GM06990 (cell line): ENCODE results near the gene MAPKBP1.

Experiments
- DNase-seq: peaks from one replicate; pipeline ENCODE4 v3.0.0-alpha.2; 2011; ENCODE audit not compliant: insufficient read length; ENCODE audit errors: extremely low read depth
- H3K27me3 ChIP-seq: replicated peaks from 2 replicates; pipeline ENCODE4 v1.6.0; 2011; ENCODE audit warnings: low read length; ENCODE audit not compliant: control insufficient read depth, insufficient read depth
- H3K36me3 ChIP-seq: 2 replicates; pipeline ENCODE4 v1.5.1; 2011; ENCODE audit warnings: low read length; ENCODE audit not compliant: control insufficient read depth, insufficient read depth
- H3K4me3 ChIP-seq: replicated peaks from 2 replicates; pipeline ENCODE4 v1.5.1; 2011; ENCODE audit warnings: low read depth, mild to moderate bottlenecking, control low read depth, low read length
- CTCF ChIP-seq: IDR thresholded peaks from 2 replicates; pipeline ENCODE4 v1.5.1; 2011; ENCODE audit warnings: low read length, control low read depth, mild to moderate bottlenecking, inconsistent platforms; ENCODE audit not compliant: insufficient read depth, poor library complexity, severe bottlenecking

The MAPKBP1 gene

GRCh38 chr15:41843571-41843970 lies 69.3 kb downstream of the MAPKBP1 start:
- no peak for DNase-seq
- no peak for TF ChIP-seq CTCF
- H3K36me3 ChIP-seq, result peaks cover 7% of the 10 kb centered on the region
- no peaks in the 10 kb centered on the region for H3K27me3 ChIP-seq
- no peak overlapping the region for H3K4me3 ChIP-seq

GRCh38 chr15:41844814-41845213 lies 70.5 kb downstream of the MAPKBP1 start:
- H3K27me3 ChIP-seq, result no peaks in the 10 kb centered on the region
- DNase-seq, result no peak
- no peak for TF ChIP-seq CTCF
- no peak overlapping the region for H3K4me3 ChIP-seq
- H3K36me3 ChIP-seq, result peaks cover 7% of the 10 kb centered on the region

- Histone ChIP-seq H3K36me3 (peaks cover 7% of the 10 kb centered on the region), H3K4me3 (no peak overlapping the region), H3K27me3 (no peaks in the 10 kb centered on the region)
- no peak for TF ChIP-seq CTCF
- DNase-seq, result no peak
Observed at GRCh38 chr15:41847206-41847605, 72.9 kb downstream of the MAPKBP1 start.

GRCh38 chr15:41847981-41848380 lies 73.7 kb downstream of the MAPKBP1 start:
- no peak for TF ChIP-seq CTCF
- DNase-seq, result no peak
- peaks cover 7% of the 10 kb centered on the region for H3K36me3 ChIP-seq
- no peak overlapping the region for H3K4me3 ChIP-seq
- H3K27me3 ChIP-seq, result no peaks in the 10 kb centered on the region

- no peak for DNase-seq
- Histone ChIP-seq H3K36me3 (peaks cover 7% of the 10 kb centered on the region), H3K4me3 (no peak overlapping the region), H3K27me3 (no peaks in the 10 kb centered on the region)
- TF ChIP-seq CTCF, result no peak
Observed at GRCh38 chr15:41848631-41849030, 74.3 kb downstream of the MAPKBP1 start.

GRCh38 chr15:41849204-41849603 lies 74.9 kb downstream of the MAPKBP1 start:
- Histone ChIP-seq H3K36me3 (peaks cover 7% of the 10 kb centered on the region), H3K4me3 (no peak overlapping the region), H3K27me3 (no peaks in the 10 kb centered on the region)
- DNase-seq, result no peak
- no peak for TF ChIP-seq CTCF
